Stimulated activated CD8-positive, alpha-beta memory T cell treated with anti-CD3 and anti-CD28 coated beads, Interleukin-7, amount 100 ng/mL, for 48 hours (primary cell): ENCODE results near the gene STPG2.
"Not testable (repeated sequence)": the region's sequence is repeated elsewhere in the genome, so short reads cannot be mapped to it uniquely, and the experiment has no call there.

Experiments used
- DNase-seq, 2 donors: peaks; one replicate each; pipeline ENCODE4 v3.0.0-alpha.2; 2020; ENCODE audit warnings: low read depth in 1 of 2; ENCODE audit errors: extremely low read depth in 1 of 2

The STPG2 gene

DNA sequence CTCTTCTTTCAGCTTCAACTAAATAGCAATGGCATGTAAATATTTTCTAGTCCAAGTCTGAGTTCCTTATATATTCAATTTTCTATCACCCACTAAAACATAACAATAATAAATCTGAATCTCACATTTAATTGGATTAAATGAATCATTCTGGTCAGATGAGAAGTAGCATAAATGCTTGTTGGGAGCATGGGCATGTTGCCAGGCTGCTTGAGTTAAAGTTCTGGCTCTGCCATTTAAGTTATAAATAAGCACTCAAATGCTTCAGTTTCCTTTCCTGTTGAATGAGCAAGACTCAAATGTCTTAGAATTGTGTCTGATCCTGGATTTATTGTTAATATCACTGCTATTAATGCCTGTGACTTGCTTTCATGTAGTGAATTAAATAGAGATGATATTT lies 496.3 kb downstream of the STPG2 start:
- DNase-seq, result no peak

DNA sequence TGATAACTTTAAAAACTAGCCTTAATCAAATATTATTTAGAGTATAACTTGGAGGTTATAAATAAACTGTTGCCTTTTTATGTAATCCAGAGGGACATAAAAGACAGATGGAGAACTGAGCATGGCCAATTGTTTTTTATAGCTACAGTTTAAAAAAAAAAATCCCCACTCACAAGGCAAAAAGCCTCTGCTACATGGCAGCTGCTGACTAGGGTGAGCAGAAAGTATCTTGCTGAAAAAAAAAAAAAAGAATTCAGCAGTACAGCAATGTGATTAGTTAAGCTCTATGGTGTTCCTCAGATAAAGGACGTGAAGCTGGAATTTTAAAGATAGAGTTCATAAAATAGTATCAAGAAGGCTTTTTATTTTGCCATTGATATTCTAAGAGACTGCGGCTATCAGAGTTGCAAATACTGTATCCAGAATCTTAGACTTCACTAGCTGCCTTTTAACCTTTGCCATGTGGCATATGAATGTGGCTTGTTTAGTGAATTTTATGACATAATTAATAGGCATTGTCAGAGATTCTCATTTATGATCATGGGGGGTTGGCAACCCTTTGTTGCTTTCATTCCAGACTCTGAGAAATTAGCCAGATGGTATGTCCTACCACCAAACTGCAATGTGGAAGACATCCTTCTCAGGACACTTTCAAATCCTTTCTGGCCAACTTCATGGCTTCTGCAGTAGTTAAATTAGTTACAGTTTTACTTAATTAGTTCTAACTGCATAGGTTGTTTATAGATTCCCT lies 498.0 kb downstream of the STPG2 start:
- DNase-seq, result no peak

DNA sequence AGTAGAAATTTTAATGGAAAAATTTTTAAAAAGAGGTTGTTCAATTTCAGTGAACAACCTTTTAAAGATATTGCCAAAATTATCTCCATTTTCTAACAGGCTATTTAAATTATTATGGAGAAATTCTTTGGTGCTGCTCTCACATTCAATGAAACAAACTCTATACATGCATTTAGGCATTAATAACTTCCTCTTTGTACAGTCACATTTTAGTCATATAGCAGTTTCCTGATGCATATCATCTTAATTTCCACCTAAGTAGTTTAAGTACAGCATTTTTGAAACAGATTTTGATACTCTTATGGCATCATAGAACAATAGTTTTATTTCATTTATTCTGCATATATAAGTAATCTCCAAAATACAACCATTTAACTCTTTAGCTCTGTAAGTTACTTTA lies 500.1 kb downstream of the STPG2 start:
- DNase-seq, result no peak

DNA sequence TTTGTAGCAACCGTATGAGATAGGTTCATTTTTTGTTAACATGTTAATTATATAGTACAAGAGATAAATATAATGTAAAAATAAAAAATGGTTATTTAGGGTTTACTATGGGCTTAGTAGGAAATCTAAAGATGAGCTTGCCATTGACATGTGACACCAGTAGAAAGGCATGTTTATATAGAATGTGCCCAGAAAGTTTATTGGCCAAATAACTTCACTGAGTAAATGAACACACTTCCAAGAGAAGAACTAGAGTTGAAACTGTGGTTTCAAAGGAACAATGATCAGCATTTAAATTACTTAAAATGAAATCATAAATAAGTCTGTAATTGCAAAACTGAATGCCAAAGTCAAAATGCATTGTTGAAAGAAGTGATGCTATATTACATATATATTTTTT lies 503.3 kb downstream of the STPG2 start:
- DNase-seq, result no peak

DNA sequence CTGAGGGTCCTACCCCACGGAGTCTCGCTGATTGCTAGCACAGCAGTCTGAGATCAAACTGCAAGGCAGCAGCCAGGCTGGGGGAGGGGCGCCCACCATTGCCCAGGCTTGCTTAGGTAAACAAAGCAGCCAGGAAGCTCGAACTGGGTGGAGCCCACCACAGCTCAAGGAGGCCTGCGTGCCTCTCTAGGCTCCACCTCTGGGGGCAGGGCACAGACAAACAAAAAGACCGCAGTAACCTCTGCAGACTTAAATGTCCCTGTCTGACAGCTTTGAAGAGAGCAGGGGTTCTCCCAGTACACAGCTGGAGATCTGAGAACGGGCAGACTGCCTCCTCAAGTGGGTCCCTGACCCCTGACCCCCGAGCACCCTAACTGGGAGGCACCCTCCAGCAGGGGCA lies 509.4 kb downstream of the STPG2 start:
- DNase-seq, result not testable (repeated sequence)

DNA sequence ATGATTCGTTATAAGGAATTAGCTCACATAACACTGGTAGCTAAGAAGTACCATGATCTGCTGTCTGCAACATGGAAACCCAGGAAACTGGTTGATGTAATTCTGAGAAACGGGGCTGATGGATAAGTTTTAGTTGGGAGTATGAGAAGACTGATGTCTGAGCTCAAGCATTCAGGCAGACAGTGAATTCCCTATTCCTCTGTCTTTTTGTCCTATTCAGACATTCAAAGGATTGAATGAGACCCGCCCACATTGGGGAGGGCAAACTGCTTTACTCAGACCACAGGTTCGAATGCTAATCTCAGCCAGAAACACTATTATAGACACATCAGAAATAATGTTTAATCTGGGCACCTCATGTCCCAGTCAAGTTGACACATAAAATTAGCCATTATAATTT lies 515.5 kb downstream of the STPG2 start:
- no peak for DNase-seq

DNA sequence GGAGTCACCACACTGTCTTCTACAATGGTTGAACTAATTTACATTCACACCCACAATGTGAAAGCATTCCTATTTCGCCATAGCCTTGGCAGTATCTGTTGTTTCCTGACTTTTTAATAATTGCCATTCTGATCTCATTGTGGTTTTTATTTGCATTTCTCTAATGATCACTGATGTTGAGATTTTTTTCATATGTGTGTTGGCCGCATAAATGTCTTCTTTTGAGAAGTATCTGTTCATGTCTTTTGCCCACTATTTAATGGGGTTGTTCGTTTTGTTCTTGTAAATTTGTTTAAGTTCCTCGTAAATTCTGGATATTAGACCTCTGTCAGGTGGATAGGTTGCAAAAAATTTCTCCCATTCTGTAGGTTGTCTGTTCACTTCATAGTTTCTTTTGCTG lies 519.1 kb downstream of the STPG2 start:
- DNase-seq, result no peak

DNA sequence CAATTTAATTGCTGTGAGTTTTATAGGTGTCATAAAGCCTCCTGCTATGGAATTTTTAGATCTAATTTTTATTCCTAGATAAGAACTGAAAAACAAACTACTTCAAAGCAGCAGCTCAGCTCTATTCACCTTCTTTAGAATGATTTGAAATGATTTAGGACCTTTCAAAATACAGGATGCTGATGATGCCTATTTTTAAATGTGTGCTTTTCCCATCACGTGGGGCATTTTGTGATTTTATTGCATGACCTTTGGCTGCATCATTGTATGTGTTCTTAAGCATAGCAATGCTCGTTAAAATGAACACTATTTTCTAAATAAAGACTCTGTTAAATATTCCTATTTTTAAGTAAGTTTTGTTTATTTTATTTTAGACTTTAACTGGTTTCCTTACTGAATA lies 537.3 kb downstream of the STPG2 start:
- DNase-seq, result no peak

DNA sequence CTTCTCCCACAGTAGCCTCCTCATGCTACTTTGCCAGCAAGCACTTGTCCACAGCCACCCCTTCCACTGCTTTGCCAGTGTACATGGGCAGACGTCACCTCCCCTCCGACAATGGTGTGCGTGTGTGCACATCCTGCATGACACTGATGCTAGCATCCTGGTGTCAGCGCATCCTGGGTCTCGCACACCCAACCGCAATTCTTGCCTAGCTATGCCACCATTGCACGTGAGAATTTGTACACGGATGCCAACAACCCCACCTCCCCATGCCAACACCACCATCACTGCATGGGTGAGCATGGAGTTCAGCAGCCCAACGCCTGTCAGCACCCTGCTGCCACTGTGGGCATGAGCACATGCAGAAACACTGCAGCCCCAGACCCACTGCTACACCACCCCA lies 550.0 kb downstream of the STPG2 start:
- no peak for DNase-seq

DNA sequence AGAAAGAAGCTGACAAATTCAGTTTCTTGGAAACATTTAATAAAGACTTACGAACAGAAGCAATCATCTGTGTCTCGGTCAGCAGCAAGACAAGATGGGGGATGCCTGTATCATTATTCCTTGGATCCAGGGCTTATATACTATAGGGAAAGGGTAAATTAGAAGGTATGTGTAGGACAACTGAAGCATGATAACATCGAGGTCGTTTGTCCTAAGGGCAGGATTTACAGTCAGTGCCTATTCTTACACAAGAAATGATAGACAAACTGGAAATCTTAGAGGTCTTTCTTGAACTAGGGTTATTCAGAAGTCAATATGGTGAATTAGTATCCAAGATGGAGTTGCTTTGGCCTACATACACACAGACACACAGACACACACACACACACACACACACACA lies 553.0 kb downstream of the STPG2 start:
- DNase-seq, result no peak

DNA sequence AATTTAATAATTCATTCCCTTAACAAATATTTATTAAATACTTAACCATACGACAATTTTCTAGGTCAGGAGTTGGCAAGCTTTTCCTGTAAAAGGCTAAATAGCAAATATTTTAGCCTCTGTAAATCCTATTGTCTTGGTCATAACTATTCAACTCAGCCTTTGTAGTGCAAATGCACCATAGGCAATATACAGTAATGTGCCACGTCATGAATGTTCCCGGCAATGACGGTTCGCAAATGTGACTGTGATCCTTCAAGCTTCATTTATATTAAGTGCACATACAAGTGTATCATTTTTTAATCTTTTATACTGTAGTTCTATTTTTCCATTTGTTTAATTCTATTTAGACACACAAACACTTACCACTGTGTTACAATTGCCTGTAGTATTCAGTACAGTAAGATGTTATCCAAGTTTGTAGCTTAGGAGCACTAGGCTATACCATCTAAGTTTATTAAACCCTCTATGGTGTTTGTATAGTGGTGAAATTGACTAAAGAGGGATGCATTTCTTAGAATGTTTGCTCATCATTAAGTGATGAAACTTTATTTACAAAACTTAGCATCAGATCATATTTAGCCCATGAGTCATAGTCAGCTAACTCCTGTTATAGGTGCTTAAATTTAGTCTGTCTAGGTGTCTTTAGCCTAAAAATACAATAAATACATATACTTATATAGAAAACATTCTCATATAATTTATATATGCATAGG lies 553.6 kb downstream of the STPG2 start:
- no peak for DNase-seq

DNA sequence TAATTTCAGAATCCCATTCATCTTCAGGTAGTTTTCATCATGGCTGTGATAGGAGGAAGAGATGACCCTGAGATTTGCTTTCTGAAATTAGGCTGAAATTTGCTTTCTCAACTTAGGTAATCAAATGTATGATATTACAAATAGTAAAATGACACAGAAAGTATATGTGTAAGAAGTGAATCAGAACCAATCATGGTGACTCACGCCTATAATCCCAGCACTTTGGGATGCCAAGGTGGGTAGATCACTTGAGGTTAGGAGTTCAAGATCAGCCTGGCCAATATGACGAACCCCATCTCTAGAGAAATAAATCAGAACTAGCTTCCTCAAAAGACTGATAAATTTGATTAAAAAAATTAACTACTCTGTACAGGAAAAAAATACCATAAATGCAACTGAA lies 555.4 kb downstream of the STPG2 start:
- DNase-seq, result no peak

DNA sequence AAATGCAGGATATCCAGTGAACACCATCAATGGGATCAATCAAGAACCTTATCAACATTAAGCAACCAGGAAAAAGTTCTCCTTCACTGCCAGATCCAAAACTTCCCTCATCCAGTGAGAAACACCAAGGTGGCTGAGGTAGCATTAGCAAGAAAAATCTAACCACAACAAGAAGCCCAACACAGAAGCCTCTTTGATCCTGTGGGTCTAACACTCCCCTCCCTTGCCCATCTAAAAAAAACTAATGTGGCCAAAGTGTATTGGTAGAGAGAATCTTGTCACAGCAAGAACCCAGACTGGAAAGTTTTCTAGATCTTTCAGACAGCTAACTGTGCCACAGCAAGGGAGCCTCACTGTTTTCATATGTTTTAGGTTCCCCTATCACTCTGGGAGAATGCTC lies 558.0 kb downstream of the STPG2 start:
- no peak for DNase-seq

DNA sequence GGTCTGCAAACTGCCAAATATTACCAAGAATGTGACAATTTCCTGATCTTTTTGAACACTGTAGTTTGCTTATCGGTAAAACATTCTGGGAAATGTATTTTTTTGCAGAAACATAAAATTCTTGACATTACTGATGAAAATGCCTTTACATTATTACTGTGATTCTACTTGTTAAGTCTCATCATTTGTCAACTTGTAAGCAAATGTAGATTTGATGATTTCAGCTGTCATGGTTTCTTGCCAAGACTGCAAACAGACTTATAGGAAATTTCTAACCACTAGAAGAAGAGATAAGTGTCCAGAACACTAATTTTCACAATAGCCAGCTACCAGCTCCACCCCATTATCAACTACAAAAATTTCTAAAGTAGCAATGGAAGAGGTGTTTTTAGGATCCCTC lies 560.4 kb downstream of the STPG2 start:
- no peak for DNase-seq

DNA sequence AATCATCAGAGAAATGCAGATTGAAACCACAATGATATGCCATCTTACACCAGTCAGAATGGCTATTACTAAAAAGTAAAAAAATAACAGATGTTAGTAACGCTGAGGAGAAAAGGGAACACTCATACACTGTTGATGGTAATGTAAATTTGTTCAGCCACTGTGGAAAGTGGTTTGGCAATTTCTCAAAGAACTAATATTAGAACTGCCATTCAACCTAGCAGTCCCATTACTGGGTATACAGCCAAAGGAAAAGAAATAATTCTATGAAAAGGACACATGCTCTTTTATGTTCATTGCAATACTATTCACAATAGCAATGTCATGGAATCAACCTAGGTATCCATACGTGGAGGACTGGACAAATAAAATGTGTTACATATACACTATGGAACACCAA lies 566.3 kb downstream of the STPG2 start:
- DNase-seq, result no peak

DNA sequence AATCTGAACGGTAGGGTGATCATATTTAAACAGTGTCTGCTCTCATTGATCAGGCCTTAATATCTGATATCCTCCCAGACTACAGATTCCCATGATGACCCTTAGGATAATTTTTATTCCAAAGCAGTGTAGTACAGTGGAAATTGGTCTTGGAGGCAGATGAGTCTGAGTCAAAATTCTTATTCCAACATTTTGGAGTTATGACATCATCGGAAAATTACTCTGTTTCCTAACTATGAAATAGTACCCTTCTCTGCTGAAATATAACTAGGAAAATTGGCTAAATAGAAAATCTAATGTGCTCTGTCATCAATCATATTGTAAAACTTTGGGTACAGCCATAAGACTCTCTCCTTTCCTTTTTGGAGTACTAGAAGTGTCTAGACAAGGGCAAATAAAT lies 583.3 kb downstream of the STPG2 start:
- DNase-seq, result no peak

DNA sequence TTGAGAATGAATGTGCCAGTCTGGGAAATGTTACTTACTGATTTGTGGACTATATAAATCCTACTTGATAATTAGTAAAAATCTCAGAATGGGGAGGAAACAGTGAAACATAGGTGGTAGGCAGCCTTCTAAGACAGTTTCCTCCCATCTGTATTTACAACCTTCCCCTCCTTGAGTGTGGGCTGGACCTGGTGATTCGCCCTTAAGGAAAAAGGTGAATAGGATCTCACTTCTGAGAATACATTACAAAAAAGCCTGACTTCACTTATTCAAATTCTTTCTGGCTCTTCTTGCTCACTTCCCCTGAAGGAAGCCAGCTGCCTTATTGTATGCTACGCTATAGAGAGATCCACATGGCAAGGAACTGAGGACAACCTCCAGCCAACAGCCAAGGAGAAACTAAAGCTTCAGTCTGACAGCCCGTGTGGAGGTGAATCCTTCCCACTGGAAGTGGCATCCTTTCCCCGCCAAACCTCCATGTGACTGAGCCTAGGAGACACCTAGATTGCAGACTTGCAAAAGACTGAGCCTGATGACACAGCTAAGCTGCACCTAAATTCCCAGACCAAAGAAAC lies 585.0 kb downstream of the STPG2 start:
- DNase-seq, result no peak

DNA sequence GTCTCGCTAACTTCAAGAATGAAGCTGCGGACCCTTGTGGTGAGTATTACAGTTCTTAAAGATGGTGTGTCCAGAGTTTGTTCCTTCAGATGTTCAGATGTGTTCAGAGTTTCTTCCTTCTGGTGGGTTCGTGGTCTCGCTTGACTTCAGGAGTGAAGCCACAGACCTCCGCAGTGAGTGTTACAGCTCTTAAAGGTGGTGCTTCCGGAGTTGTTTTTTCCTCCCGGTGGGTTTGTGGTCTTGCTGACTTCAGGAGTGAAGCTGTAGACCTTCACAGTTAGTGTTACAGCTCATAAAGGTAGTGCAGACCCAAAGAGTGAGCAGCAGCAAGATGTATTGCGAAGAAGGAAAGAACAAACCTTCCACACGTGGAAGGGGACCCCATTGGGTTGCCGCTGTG lies 592.6 kb downstream of the STPG2 start:
- not testable (repeated sequence) for DNase-seq

DNA sequence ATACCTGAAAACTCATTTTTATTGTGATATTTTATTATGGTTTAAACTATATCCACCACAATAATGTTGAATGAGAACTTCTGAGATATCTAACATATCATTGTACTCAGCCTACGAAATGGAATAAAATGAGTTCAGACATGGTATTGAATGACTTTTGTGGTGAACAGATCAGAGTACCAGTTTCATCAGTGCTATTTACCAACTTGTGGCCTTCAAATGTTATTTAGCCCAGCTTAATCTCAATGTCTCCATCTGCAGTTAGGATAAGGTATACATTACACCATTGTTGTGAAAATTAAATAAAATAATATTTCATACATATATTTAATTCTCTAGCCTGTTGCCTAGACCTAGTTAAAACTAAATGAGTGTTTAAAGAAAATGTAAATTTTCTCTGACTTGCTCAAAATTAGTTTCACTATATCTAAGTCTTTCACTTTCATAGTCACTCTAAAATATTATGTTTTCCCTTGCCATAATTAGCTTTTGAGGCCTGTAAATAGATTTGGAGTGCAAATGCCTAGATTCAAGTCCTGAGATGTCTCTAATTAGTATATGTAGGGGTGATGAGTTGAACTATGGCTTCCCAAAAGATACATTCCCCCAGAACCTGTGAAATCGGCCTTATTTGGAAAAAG lies 594.2 kb downstream of the STPG2 start:
- no peak for DNase-seq

DNA sequence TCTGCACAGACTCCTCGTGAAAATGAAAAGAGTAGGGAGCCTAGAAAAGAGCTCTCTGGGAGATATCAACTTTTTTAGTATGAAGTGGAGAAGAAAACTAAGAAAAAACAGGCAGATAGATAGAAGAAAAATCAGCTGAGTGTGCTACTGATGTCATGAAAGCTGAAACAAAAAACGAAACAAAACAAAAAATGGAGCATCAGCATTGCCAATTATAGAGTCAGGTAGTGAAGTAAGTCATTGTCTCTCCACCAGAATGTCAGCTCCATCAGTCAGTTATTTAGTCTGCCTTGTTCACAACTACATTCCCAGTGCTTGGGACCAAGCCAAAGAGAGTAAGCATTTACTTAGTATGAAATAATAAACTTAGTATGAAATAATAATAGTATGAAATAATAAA lies 595.1 kb downstream of the STPG2 start:
- DNase-seq, result no peak

DNA sequence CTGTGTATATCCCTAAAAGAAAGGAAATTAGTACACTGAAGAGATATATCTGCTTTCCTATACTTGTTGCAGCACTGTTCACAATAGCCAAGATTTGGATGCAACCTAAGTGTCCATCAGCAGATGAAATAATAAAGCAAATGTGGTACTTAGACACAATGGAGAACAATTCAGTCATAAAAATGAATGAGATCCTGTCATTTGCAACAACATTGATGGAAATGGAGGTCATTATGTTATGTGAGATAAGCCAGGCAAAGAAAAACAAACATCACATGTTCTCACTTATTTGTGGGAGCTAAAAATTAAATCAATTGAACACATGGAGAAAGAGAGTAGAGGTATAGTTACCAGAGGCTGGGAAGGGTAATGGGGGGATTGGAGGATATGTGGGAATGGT lies 611.9 kb downstream of the STPG2 start:
- DNase-seq, result no peak

DNA sequence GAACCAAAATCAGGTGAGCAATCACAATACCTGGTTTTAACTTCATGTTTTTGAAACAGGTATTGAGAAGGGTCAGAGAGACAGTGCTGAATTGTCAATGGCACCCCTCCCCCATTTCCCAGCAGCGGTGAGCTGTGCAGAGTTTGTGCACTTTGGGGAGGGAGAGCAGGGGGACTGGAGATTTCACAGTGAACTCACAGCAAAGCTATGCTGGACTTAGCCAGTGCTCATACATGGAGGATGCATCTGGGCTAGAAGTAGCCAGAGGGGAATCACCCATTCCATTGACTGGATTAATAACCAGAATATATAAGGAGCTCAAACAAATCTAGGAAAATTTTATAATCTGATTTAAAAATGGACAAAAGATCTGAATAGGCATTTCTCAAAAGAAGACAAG lies 612.6 kb downstream of the STPG2 start:
- no peak for DNase-seq
